Endothelial cell of umbilical vein (primary cell): Measurements from ENCODE around the gene LAMC3.

ENCODE experiments used
- CTCF ChIP-seq, 2 donors: IDR thresholded peaks; 1 replicate in 1 of 2; 2 replicates in 1 of 2; pipeline ENCODE4 v1.5.1; 2011; ENCODE audit warnings: low read length in 2 of 2, mild to moderate bottlenecking in 2 of 2, moderate library complexity in 2 of 2, control low read depth in 1 of 2, inconsistent platforms in 1 of 2, low read depth in 1 of 2; ENCODE audit not compliant: insufficient read depth in 1 of 2; ENCODE audit errors: extremely low read depth in 1 of 2
- EZH2 ChIP-seq: IDR thresholded peaks from 2 replicates; pipeline ENCODE4 v1.6.1; 2012; ENCODE audit warnings: borderline replicate concordance, low read depth, mild to moderate bottlenecking, moderate library complexity, low read length, inconsistent platforms; ENCODE audit not compliant: severe bottlenecking
- GATA2 ChIP-seq: IDR thresholded peaks from 2 replicates; pipeline ENCODE4 v1.7.0; 2011; ENCODE audit warnings: low read depth, mild to moderate bottlenecking, moderate library complexity, mixed read lengths, low read length; ENCODE audit not compliant: insufficient read length, insufficient read depth
- JUN ChIP-seq: IDR thresholded peaks from 2 replicates; pipeline ENCODE4 v1.6.1; 2011; ENCODE audit warnings: borderline replicate concordance, low read depth; ENCODE audit not compliant: insufficient read length, insufficient read depth
- MAX ChIP-seq: IDR thresholded peaks from 2 replicates; pipeline ENCODE4 v1.6.1; 2011; ENCODE audit not compliant: insufficient read depth, insufficient read length
- MYC ChIP-seq: IDR thresholded peaks from one replicate; pipeline ENCODE4 v1.6.1; 2011; ENCODE audit warnings: mild to moderate bottlenecking, low read depth, low read length
- POLR2A ChIP-seq: IDR thresholded peaks from 2 replicates; pipeline ENCODE4 v1.6.1; 2012; ENCODE audit warnings: low read depth, mild to moderate bottlenecking, control low read depth, low read length
- POLR2AphosphoS5 ChIP-seq: IDR thresholded peaks from 2 replicates; pipeline ENCODE4 v1.6.1; 2012; ENCODE audit warnings: low read depth, mild to moderate bottlenecking, control low read depth, low read length, moderate library complexity; ENCODE audit not compliant: insufficient read depth

GRCh38 chr9:131008909-131009618, at the start of gene LAMC3:
- peak; percentile 21 to 48 for TF ChIP-seq CTCF (IDR thresholded peaks at IDR 0.05; ENCODE audit: extremely low read depth in 1 of 2, insufficient read depth in 1 of 2, low read depth in 1 of 2, low read length in 2 of 2)
- no peak for TF ChIP-seq POLR2AphosphoS5
- no peak for TF ChIP-seq POLR2A
- TF ChIP-seq EZH2 = peak; percentile 46
- TF ChIP-seq JUN = no peak
- TF ChIP-seq GATA2 = no peak
- no peak for TF ChIP-seq MYC
- TF ChIP-seq MAX = no peak
